ENCODE data around the gene MUC21. TPM values are rescaled to one million over a fixed set of nuclear protein-coding genes. Genes with fewer than 3 reads are reported as not detected.
"Not testable (repeated sequence)": the region's sequence is repeated elsewhere in the genome, so short reads cannot be mapped to it uniquely, and the experiment has no call there.

Gene MUC21
- total RNA-seq, 2 donors from 2014 or later, result not detected

DNA sequence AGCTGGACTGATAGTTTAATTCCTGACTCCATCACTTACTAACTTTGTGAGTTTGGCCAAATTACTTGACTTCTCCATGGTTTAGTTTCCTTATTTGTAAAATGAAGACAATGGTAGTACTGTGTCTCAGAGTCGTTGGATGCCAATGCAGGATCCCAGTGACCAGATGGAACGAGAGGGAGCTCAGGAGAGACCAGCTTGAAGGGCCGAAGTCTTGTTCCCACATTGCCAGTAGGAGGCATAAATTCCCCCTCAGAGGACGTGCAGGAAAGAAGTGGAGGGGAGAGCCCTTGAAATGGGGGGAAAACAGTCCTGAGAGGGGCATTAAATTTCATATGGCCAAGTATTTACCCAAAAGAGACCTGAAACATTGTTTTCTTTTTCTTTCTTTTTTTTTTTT is 24.6 kb downstream of the MUC21 start:
- no peak overlapping the region for H3K4me3 ChIP-seq
- intact Hi-C loops (cut with DNase I), result no loop called here
- no peak overlapping the region for H3K27ac ChIP-seq
- DNase-seq, result no peak
- H3K36me3 ChIP-seq, result no peaks in the 10 kb centered on the region
- no peaks in the 10 kb centered on the region for H3K4me1 ChIP-seq
- H3K27me3 ChIP-seq, result no peaks in the 10 kb centered on the region
- H3K9me3 ChIP-seq, result no peaks in the 10 kb centered on the region
- TF ChIP-seq, protein P1, sequence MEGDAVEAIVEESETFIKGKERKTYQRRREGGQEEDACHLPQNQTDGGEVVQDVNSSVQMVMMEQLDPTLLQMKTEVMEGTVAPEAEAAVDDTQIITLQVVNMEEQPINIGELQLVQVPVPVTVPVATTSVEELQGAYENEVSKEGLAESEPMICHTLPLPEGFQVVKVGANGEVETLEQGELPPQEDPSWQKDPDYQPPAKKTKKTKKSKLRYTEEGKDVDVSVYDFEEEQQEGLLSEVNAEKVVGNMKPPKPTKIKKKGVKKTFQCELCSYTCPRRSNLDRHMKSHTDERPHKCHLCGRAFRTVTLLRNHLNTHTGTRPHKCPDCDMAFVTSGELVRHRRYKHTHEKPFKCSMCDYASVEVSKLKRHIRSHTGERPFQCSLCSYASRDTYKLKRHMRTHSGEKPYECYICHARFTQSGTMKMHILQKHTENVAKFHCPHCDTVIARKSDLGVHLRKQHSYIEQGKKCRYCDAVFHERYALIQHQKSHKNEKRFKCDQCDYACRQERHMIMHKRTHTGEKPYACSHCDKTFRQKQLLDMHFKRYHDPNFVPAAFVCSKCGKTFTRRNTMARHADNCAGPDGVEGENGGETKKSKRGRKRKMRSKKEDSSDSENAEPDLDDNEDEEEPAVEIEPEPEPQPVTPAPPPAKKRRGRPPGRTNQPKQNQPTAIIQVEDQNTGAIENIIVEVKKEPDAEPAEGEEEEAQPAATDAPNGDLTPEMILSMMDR (IDR thresholded peaks at IDR 0.05), result no peak
- H3K9ac ChIP-seq (ENCODE audit: low read depth in 2 of 2, low read length in 2 of 2), result no peak overlapping the region

DNA sequence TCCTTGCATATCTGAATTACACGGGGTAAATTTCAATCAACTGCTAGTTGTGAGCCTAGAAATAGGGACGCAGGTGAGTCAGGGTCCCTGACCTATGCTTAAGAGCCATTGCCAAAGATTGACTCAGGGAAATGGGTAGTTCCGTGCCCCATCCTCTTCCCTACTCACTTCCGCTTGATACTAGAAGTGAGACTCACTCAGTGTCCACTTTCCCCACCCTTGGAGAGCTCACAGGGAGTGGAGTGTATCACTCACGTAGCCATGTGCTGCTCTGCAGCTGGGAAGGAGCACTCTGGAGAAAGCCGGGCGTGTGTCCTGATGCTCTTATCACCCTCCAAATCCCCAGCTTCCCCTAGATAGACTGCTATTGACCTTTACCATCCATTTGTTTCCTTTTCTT is 26.2 kb downstream of the MUC21 start:
- no peaks in the 10 kb centered on the region for H3K36me3 ChIP-seq
- no peak overlapping the region for H3K9ac ChIP-seq (ENCODE audit: low read depth in 2 of 2, low read length in 2 of 2)
- H3K27ac ChIP-seq, result no peak overlapping the region
- no peaks in the 10 kb centered on the region for H3K4me1 ChIP-seq
- no peak overlapping the region for H3K4me3 ChIP-seq
- no peak for DNase-seq
- no peaks in the 10 kb centered on the region for H3K27me3 ChIP-seq
- TF ChIP-seq, protein P1 (IDR thresholded peaks at IDR 0.05), result no peak
- no peaks in the 10 kb centered on the region for H3K9me3 ChIP-seq
- intact Hi-C loops (cut with DNase I), result no loop called here

DNA sequence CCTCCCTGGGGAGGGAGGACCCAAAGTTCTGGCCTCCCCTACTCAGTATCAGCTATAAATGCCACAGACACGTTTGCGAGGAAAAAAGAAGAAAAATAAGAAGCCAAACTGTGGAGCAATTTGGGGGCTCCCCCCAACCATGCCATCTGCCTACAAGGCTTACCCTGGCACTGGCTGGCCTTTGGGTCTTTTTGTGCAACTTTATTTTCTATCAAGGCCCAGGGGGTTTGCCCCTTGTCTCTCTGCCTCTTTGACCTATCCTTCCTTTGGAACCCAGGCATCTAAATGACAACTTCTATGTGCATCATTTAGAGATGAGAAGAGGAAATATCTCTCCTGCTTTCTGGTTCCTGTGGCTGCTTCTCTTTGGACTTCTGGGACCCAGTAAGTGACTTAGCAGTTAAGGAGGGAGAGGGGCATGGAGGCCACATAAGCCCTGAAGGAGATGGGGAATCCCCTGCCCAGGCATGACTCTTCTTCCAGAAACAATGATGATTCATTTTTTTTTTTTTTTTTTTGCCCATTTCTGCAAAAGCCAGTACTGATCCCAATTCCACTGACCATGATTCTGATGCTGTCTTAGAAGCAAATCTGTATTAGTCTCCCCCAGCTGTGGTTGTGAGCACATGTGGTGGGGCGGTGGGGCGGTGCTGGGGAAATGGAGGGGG is 27.0 kb downstream of the MUC21 start, which contains the start of gene MUC22:
MUC22 (plus strand) TSS at position 82 of the 668 bp plus-strand sequence; CDS start at position 315, 233 bp downstream.
- Histone ChIP-seq H3K27ac (no peak within 1 kb of the TSS), H3K9me3 (no peaks in the 10 kb centered on the region), H3K36me3 (no peaks in the 10 kb centered on the region), H3K9ac (ENCODE audit: low read depth in 2 of 2, low read length in 2 of 2) (no peak within 1 kb of the TSS), H3K4me3 (no peak within 1 kb of the TSS), H3K4me1 (no peaks in the 10 kb centered on the region), H3K27me3 (no peaks in the 10 kb centered on the region)
- intact Hi-C loops (cut with DNase I), result no loop called here
- TF ChIP-seq, protein P1 (IDR thresholded peaks at IDR 0.05), result no peak
- no peak for DNase-seq

DNA sequence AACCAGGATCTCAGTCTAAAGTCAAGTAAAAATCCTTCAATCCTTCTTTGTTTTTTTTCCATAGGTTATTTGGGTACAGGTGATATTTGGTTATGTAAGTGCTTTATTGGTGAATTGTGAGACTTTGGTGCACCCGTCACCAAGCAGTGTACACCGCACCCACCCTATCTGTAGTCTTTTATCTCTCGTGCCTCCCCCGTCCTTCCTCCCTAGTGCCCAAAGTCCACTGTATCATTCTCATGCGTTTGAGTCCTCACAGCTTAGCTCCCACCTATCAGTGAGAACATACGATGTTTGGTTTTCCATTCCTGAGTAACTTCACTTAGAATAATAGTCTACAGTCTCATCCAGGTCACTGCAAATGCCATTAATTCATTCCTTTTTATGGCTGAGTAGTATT is 27.6 kb downstream of the MUC21 start:
- Histone ChIP-seq H3K36me3 (no peaks in the 10 kb centered on the region), H3K4me3 (no peak overlapping the region), H3K27ac (no peak overlapping the region), H3K4me1 (no peaks in the 10 kb centered on the region), H3K9ac (ENCODE audit: low read depth in 2 of 2, low read length in 2 of 2) (no peak overlapping the region), H3K9me3 (no peaks in the 10 kb centered on the region), H3K27me3 (no peaks in the 10 kb centered on the region)
- no peak for DNase-seq
- intact Hi-C loops (cut with DNase I), result no loop called here
- TF ChIP-seq, protein P1 (IDR thresholded peaks at IDR 0.05), result no peak

DNA sequence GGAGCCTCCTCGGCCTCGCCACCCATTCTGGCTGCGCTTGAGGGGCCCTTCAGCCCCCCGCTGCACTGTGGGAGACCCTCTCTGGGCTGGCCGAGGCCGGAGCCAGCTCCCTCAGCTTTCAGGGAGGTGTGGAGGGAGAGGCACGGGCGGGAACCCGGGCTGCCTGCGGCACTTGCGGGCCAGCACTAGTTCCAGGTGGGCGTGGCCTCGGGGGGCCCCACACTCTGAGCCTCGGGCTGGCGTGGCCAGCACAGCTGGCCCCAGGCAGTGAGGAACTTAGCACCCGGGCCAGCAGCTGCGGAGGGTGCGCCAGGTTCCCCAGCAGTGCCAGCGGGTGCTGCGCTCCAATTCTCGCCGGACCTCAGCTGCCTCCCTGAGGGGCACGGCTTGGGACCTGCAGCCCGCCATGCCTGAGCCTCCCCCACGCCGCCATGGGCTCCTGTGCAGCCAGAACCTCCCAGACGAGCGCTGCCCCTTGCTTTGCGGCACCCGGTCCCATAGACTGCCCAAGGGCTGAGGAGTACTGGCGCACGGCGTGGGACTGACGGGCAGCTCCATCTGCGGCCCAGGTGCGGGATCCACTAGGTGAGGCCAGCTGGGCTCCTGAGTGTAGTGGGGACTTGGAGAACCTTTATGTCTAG is 33.3 kb downstream of the MUC21 start:
- no peak overlapping the region for H3K27ac ChIP-seq
- no peaks in the 10 kb centered on the region for H3K9me3 ChIP-seq
- no peak overlapping the region for H3K9ac ChIP-seq (ENCODE audit: low read depth in 2 of 2, low read length in 2 of 2)
- TF ChIP-seq, protein P1 (IDR thresholded peaks at IDR 0.05), result no peak
- no peaks in the 10 kb centered on the region for H3K4me1 ChIP-seq
- intact Hi-C loops (cut with DNase I), result no loop called here
- H3K27me3 ChIP-seq, result no peaks in the 10 kb centered on the region
- H3K4me3 ChIP-seq, result no peak overlapping the region
- H3K36me3 ChIP-seq, result no peaks in the 10 kb centered on the region
- DNase-seq, result no peak

DNA sequence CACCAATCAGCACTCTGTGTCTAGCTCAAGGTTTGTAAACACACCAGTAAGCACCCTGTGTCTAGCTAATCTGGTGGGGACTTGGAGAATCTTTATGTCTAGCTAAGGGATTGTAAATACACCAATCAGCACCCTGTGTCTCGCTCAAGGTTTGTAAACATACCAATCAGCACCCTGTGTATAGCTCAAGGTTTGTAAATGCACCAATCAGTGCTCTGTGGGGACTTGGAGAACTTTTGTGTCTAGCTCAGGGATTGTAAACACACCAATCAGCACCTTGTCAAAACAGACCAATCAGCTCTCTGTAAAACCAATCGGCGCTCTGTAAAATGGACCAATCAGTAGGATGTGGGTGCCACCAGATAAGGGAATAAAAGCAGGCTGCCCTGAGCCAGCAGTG is 33.9 kb downstream of the MUC21 start:
- H3K9me3 ChIP-seq; H3K36me3 ChIP-seq; DNase-seq; intact Hi-C loops (cut with DNase I); H3K4me3 ChIP-seq; H3K27me3 ChIP-seq; H3K9ac ChIP-seq (ENCODE audit: low read depth in 2 of 2, low read length in 2 of 2); H3K27ac ChIP-seq; H3K4me1 ChIP-seq: not testable (repeated sequence)

All from colonic mucosa (tissue), 4 donors.